T1000 (cell line): ENCODE results near the gene IMPACT.

ENCODE experiments used
- DNase-seq: peaks from one replicate; lab custom pipeline; 2025; ENCODE audit warnings: mixed read lengths; lab: John Stamatoyannopoulos, UW

IMPACT gene

GRCh38 chr18:24421831-24422230, 4.6 kb upstream of the IMPACT start:
- no peak for DNase-seq

DNA sequence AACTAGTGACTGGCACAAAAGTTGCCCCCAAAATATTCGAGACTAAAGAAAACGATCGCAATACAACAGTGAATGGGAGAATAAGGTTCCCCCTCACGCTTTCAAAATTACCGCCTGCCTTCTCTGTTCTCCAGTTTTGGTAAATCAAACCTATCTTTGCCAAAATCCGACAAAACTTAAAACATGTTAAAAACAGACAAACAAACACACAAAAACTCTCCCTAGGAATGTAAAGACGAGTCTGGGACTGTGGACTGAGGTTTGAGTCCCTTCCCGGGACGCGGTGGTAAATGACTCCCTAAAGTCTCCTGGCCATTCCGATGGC, 435 bp upstream of the IMPACT start:
- no peak for DNase-seq

DNA sequence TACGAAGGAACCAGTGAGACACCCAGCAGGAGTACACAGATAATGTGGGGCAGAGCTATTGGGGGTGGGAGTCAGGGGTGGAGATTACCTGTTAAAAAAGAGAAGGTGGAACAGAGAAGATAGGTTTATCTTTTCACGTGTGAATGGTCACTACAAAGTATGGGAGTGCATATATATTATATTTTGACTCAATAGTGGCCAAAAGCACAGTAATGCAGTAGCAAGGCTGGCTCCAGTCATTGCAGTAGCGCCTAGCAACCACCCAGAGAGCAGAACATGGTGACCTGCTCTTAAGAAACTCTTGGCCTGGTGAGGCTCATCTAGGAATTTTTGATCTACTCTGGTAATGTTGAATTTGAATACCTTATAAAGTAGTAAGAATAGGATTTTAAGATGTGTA, 1.0 kb downstream of the IMPACT start:
- no peak for DNase-seq

DNA sequence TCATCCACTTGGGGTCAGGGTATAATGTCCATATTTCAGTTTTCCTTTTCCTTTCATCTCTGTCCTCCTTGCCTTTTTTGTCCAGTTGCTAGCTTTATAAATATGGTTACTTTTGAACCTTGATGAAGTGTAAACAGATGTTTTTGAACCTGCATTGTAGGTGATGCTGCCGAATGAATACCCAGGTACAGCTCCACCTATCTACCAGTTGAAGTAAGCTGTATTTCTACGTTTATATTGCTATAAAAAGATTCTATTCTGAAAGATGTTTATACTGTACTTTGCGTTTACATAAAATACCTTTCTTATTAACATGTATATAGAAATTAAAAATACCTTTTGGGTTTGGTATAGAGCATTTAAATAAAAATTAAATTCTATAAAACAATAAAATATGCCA, 2.2 kb downstream of the IMPACT start:
- no peak for DNase-seq

- no peak for DNase-seq
These were observed 2.7 kb downstream of the IMPACT start for GRCh38 chr18:24429188-24429587.

GRCh38 chr18:24432618-24433017, 6.1 kb downstream of the IMPACT start:
- DNase-seq: no peak

DNA sequence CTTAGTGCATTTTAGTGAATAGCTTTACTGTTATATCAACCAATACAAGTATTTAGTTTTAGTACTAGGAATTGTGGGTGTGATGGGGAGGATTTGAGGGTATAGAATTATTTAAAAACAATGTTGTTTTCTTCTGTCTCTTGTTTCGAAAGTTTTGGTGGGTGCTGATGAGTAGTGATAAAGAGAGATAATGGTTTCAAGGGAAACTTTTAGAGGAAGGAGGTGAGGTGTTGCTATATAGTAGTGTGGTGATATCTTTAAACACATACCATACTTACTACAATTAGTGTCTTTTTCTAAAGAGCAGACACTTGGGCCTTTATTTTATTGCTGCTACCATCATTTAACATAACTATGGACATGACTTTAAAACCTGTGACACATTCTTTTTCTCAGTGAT, 10.5 kb downstream of the IMPACT start:
- no peak for DNase-seq

DNA sequence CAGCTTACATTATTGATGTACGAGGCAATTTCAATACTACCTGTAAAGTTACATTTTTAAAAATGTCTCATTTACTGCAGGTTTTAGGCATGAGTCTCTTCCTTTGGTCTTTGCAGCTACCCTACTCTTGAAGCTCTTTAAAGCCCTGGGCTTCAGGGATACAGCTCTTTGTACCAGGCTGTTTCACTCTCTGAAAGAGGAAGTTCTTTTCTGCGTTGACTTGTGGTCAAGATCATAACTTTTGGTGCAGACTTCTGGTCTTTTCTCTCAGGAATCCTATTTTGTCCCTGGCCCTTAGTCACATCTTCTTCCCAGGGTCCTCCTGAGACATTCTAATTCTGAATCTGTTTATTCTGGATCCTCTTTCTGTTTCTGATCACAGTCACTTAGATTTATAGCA, 17.4 kb downstream of the IMPACT start:
- DNase-seq: no peak

DNA sequence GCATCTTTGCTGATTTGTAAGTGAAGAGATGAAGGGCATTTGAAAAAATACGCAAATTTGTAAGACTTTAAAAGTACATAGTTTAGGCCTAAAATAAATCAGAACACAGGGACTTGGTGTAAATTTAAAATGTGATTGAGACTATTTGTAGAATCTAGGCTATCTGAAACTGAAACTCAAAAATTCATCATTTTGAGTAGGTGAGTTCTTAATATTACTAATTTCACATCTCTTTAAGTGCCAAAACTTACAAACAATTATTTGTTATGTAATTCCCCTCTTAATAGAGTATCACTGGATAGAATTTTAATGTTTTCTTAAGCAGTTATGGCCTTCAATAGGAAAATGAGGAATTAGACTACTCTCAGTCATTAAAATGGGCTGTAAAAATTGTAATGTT, 20.0 kb downstream of the IMPACT start:
- DNase-seq: no peak

- no peak for DNase-seq
These were observed 20.6 kb downstream of the IMPACT start for GRCh38 chr18:24446953-24447538.

- no peak for DNase-seq
These were observed 21.5 kb downstream of the IMPACT start for GRCh38 chr18:24447961-24448360.

DNA sequence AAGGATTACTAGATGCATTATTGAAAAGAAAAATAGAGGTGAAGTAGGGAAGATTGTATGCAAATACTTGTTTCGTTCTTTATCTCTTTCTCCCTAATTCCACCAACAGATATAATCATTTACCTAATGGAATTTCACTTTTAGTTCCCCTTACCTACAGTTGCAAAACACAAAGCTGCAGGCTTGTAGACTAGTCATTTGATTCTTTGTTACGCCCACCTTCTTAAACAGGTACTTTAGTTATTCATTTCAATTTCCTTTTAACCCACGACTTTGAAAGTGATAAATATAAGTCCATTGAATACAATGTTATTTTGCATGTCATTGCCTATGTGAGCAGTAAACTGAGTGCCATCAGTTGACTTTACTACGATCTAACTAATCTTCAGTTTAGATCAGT, 30.1 kb downstream of the IMPACT start:
- DNase-seq: no peak

DNA sequence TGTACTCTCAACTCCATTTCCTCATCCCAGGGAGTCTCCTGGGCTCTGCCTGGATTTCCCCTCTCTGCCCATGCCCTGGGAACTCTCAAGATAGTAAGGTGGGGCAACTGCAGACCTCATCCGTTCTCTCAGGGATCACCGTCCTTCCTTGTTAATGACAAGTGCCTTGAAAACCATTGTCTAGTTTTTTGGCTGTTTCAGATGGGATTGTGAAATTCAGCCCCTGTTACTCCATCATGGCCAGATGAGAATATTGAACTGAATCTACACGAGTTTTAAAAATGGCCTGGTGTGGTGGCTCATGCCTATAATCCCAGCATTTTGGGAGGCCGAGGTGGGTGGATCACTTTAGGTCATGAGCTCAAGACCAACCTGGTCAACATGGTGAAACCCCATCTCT, 33.3 kb downstream of the IMPACT start:
- no peak for DNase-seq

- no peak for DNase-seq
These were observed 33.9 kb downstream of the IMPACT start, which contains the start of gene HRH4 for GRCh38 chr18:24460388-24460787. Gene HRH4, plus strand, starts transcription at chr18:24460637. Its CDS starts 92 bp downstream, at chr18:24460729.

GRCh38 chr18:24461996-24462395, 35.5 kb downstream of the IMPACT start:
- DNase-seq: no peak

DNA sequence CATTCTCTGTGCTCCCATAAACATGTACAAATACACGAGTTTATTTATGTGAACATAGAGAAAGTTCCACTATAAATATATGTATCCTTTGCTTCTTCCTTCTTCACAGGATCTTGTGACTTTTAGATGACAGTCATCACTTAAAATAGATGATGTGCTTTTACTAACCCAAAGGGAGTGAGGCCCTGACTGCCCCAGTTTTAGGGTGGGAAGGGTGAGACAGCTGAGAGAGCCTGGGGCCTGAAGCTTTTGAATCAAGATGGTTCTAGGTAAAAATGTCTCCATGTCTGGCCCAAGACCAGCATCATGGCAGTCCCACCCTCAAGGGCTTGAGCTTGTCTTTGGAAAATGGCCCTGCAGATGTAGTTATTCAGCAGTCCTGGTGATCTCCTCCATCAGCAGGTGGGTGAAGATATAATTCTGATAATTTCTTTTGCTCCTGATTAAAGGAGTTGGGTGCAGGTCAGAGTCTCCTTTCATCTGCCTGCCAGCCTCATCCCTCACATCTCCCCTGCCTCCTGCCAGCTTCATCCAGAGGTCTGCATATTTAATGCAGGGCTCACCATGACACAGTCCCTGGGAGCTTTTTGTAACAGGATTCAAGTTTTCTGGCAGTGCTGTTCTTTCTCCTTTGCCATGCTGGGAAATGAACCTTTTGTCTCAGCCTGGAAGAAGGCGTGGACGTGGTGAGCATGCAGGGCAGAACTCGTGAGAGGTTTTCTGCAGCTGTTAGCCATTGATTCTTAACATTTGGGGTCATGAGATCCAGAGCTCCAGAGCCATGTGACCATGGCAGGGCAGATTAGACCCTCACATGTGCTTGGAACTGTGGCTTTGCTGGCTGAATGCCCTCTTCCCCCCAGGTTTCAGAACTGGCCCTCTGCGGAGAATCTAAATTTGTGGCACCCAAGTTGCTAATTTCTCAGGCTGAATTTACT, 36.6 kb downstream of the IMPACT start:
- no peak for DNase-seq

DNA sequence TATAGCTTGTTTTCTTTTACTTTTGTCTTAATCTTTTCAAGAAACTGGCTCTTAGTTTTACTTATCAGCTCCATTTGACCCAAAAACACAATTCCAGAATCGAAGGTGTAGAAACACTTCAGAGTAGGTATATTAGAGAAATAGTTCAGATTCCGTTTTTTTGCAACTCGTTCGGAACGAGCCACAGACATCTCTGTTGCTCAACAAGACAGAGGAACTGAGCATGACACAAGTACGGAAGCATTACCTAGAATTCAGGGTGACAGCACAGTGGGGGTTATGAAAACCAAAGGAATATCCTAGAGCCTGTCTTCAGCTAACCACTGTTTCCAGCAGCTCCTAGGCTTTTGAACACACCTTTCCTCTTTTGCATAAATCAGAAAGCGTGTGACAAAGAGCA, 39.0 kb downstream of the IMPACT start:
- no peak for DNase-seq

DNA sequence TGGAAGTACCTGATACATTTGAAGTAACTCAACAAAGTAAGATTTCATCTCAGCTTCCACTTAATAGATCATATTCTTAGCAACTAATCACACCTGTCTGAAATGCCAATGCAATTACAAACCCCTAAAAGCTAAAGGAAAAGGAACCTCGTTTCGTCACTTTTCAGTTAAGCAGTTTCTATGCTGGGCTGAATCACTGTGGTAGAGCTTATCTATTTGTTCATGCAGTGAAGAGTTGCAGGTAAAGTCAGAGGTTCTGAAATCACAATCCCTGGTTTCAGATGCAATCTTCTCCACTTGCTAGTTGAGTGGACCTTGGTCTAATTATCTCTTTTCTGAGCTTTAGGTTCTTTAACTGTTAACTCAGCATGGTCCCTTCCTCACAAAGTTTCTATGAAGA, 40.3 kb downstream of the IMPACT start:
- no peak for DNase-seq

- DNase-seq: no peak
These were observed 43.6 kb downstream of the IMPACT start for GRCh38 chr18:24470022-24470618.

DNA sequence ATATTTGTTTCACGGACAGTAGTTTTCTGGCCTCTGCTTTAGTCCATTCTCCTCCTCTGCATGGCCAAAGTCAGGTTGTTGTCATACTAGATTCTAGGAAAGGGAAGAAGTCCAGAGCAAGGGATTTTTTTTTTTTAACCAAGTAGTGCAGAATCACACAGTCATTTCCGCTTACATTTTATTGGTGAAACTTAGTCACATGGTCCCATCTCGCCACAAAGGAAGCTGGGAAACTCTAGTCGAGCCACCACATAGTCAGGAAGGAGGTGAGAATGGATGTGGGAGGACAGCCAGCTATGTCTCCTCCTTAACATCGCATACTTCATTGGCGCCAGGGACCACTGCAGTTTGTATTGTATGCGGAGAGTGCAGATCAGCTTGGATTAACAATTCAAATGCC, 44.3 kb downstream of the IMPACT start:
- DNase-seq: no peak

DNA sequence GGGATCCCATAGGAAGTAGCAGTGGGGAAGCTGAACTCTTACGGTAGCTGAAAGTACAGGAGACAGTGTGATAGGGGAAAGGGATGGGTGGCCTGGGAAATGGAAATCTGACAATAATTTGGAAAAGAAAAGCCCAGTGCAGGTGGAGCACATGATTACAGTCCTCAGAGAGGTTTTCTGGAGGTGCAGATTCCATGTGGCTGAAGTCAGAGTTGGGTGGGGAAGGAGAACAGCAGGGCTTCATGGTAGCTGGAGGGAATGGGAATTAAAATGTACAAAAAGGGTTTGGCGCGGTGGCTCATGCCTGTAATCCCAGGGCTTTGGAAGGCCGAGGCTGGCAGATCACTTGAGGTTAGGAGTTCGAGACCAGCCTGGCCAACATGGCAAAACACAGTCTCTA, 46.1 kb downstream of the IMPACT start:
- no peak for DNase-seq

DNA sequence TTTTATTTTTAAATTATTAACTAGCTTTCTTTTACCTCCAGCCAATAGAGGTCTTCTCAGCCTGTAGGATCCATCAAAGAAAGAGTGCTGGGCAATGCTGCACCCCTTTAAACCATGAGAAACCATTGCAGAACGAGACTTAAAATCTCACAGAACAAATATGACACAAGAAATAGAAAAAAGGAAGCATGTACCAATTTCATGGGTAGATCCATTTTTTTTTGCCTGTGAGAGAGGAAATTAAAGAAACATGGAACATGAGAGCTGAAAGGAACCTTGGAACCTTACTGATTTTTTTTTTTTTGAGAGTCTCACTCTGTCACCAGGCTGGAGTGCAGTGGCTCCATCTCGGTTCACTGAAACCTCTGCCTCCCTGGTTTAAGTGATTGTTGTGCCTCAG, 47.9 kb downstream of the IMPACT start:
- no peak for DNase-seq

- DNase-seq: no peak
These were observed 49.6 kb downstream of the IMPACT start for GRCh38 chr18:24475926-24476589.
